Fibroblast of skin of right biceps (primary cell): ENCODE data around the gene TAX1BP3.

ENCODE experiments used
- DNase-seq: peaks from one replicate; pipeline ENCODE4 v3.0.0-alpha.2; 2013

The TAX1BP3 gene

DNA sequence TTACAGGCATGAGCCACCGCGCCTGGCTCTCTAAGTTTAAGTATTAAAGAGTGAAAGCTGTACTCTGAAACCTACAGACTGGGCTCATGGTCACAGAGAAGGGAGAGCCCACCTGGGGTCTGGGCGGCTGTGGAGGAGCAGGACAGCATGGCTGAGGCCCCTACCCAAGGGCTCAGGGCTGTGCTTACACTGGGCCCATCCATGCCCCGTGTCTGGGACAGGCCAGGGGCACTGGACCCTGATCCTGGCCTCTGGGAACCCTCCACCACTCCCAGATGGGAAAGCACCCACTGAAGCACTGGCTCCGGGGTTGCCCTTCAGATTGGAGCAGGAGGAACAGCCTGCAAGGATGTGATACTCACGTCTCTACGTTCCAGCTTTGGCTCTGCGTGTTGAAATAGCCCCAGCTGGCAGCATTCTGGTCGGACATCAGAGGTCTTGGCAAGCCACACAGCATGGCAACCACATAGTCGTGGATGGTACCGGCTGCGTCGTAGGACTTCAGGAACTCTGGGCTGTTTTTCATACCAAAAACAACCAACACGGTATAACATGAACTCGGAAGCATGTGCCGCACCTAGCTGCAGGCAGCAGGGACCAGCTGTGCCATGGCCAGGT is 45.3 kb downstream of the TAX1BP3 start:
- DNase-seq, result no peak

GRCh38 chr17:3621146-3621720 is 47.1 kb downstream of the TAX1BP3 start:
- no peak for DNase-seq

GRCh38 chr17:3615160-3615870 is 53.1 kb downstream of the TAX1BP3 start:
- DNase-seq, result no peak

GRCh38 chr17:3613124-3613523 is 55.3 kb downstream of the TAX1BP3 start:
- no peak for DNase-seq
